ENCODE data around the gene MAMDC2. TPM values are rescaled to one million over a fixed set of nuclear protein-coding genes. Genes with fewer than 3 reads are reported as not detected.

MAMDC2 gene
- total RNA-seq, 6 experiments from 2014 or later = 0.22 to 1.6 (median 0.37) TPM; not detected in 1

DNA sequence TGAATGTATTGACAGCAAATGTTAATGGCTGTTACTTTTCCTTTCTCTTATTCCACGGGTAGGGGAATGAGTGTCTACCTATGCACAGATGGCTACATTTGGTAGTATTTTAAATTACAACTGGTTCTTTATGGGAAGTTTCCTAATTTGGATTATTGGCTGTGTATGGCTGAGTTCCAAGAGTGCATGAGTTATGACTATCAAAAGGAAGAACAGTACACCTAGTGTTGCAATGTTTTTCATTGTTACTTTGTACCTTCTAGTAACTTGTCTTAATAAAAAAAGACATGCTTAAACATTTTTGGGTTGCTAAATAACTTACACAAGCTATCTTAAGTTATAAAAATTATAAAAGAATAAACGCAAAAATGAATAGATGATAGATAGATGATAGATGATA, 35.8 kb upstream of the MAMDC2 start:
- no peaks in the 10 kb centered on the region for H3K27me3 ChIP-seq
- WGBS (ENCODE audit: insufficient coverage, low coverage, low lambda C conversion rate, missing lambda C conversion rate) = 72% methylated on average over 2 of the region's 2 CpGs
- no peaks in the 10 kb centered on the region for H3K9me3 ChIP-seq
- H3K27ac ChIP-seq = no peak overlapping the region
- TF ChIP-seq POLR2A (IDR thresholded peaks at IDR 0.05) = no peak
- TF ChIP-seq, protein P1, sequence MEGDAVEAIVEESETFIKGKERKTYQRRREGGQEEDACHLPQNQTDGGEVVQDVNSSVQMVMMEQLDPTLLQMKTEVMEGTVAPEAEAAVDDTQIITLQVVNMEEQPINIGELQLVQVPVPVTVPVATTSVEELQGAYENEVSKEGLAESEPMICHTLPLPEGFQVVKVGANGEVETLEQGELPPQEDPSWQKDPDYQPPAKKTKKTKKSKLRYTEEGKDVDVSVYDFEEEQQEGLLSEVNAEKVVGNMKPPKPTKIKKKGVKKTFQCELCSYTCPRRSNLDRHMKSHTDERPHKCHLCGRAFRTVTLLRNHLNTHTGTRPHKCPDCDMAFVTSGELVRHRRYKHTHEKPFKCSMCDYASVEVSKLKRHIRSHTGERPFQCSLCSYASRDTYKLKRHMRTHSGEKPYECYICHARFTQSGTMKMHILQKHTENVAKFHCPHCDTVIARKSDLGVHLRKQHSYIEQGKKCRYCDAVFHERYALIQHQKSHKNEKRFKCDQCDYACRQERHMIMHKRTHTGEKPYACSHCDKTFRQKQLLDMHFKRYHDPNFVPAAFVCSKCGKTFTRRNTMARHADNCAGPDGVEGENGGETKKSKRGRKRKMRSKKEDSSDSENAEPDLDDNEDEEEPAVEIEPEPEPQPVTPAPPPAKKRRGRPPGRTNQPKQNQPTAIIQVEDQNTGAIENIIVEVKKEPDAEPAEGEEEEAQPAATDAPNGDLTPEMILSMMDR (IDR thresholded peaks at IDR 0.05) = no peak
- DNase-seq = no peak
- H3K4me3 ChIP-seq = no peak overlapping the region
- H3K4me1 ChIP-seq = no peaks in the 10 kb centered on the region
- ATAC-seq = no peak
- intact Hi-C loops (cut with DNase I) = no loop called here
- no peaks in the 10 kb centered on the region for H3K36me3 ChIP-seq

DNA sequence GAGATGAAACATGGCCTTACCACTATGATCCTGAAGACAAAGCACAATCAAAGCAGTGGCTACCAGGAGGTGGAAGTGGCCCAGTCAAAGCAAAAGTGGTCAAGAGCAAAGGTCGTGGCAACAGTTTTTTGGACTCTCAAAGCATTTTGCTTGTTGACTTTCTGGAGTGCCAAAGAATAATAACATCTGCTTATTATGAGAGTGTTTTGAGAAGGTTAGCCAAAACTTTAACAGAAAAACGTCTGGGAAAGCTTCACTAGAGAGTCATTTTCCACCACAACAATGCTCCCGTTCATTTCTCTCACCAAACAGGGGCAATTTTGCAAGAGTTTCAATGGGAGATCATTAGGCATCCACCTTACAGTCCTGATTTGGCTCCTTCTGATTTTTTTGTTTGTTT, 33.6 kb upstream of the MAMDC2 start:
- no peak for DNase-seq
- H3K4me1 ChIP-seq = no peaks in the 10 kb centered on the region
- H3K36me3 ChIP-seq = no peaks in the 10 kb centered on the region
- no peaks in the 10 kb centered on the region for H3K27me3 ChIP-seq
- H3K4me3 ChIP-seq = no peak overlapping the region
- H3K9me3 ChIP-seq = no peaks in the 10 kb centered on the region
- intact Hi-C loops (cut with DNase I) = no loop called here
- H3K27ac ChIP-seq = no peak overlapping the region
- ATAC-seq = no peak
- 26% methylated on average over 3 of the region's 3 CpGs for WGBS (ENCODE audit: insufficient coverage, low coverage, low lambda C conversion rate, missing lambda C conversion rate)
- TF ChIP-seq, protein P1 (IDR thresholded peaks at IDR 0.05) = no peak
- no peak for TF ChIP-seq POLR2A (IDR thresholded peaks at IDR 0.05)

DNA sequence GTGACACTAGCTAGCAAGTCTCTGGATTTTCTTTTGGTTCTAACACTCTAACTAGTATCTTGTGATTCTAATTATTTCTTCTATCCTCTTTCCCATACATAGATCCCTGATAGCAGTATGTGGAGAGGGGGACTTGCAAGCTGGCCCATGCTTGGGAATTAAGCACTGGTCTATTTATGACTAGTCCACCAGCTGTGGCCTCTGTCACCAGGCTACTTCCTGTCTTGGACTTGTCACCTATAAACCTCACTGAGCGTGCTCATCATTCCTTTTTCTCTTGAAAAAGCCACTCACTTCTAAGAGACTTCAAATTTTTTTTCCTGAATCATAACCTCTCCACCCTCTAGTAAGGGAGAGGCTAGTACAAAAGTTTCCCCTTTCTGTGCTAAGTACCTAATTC, 32.3 kb upstream of the MAMDC2 start:
- WGBS (ENCODE audit: insufficient coverage, low coverage, low lambda C conversion rate, missing lambda C conversion rate) = 53% methylated on average over 1 of the region's 1 CpG
- H3K4me1 ChIP-seq = no peaks in the 10 kb centered on the region
- DNase-seq = no peak
- no peaks in the 10 kb centered on the region for H3K9me3 ChIP-seq
- no peak overlapping the region for H3K4me3 ChIP-seq
- no peak for ATAC-seq
- H3K36me3 ChIP-seq = no peaks in the 10 kb centered on the region
- no peak overlapping the region for H3K27ac ChIP-seq
- intact Hi-C loops (cut with DNase I) = no loop called here
- TF ChIP-seq POLR2A (IDR thresholded peaks at IDR 0.05) = no peak
- TF ChIP-seq, protein P1 (IDR thresholded peaks at IDR 0.05) = no peak
- no peaks in the 10 kb centered on the region for H3K27me3 ChIP-seq

DNA sequence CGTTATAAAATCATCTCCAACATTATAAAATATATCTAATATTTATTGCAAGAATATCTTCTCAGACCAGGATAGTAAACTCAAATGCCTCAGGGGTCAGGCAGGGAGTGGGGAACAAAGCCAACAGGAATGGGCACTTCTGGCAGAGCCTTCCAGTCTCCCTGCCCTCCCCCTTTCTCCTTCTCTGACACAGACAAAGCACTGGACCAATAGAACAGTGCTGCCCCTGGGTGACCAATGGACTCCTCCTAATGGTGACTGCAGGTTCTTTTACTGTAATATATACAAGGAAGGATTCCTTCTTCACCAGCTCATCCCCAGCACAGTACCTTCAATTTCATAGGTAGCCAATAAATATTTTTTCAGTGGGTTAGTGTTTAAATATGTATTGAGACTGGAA, 31.1 kb upstream of the MAMDC2 start:
- Histone ChIP-seq H3K27ac (no peak overlapping the region), H3K4me1 (no peaks in the 10 kb centered on the region), H3K36me3 (no peaks in the 10 kb centered on the region), H3K9me3 (no peaks in the 10 kb centered on the region), H3K27me3 (no peaks in the 10 kb centered on the region), H3K4me3 (no peak overlapping the region)
- WGBS (ENCODE audit: insufficient coverage, low coverage, low lambda C conversion rate, missing lambda C conversion rate) = 71% methylated on average over 1 of the region's 1 CpG
- intact Hi-C loops (cut with DNase I) = no loop called here
- DNase-seq (no peak), ATAC-seq (no peak)
- TF ChIP-seq, protein P1 (IDR thresholded peaks at IDR 0.05) = no peak
- no peak for TF ChIP-seq POLR2A (IDR thresholded peaks at IDR 0.05)

DNA sequence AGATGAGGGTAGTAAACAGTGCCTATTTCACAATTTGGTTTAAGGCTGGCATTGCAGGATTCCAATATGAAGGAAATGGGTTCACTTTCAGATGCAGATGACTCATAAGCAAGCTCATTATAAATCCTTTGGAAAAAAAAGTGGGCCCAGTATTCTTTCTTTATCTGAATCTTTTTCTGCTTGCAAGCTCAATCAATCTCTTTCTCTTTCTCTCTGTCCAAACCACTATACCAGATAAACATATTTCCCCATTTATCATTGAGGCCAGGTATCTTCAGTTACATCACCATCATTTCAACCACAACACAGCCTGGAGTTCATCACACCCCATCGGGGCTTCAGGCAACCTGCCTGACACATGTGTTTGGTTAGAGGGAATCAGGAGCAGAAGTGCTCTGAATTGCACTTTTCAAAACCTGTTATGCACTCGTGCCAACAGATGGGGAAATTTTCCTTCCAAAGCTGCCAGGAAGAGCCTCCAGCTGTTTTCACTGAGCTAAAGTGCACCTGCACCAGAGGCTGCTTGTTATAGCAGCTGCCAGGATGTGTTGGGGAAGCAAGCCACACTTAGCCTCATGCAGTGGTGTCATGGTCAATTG, 30.0 kb upstream of the MAMDC2 start:
- no peaks in the 10 kb centered on the region for H3K27me3 ChIP-seq
- no peaks in the 10 kb centered on the region for H3K4me1 ChIP-seq
- H3K36me3 ChIP-seq = no peaks in the 10 kb centered on the region
- TF ChIP-seq, protein P1 (IDR thresholded peaks at IDR 0.05) = no peak
- no peak for TF ChIP-seq POLR2A (IDR thresholded peaks at IDR 0.05)
- intact Hi-C loops (cut with DNase I) = no loop called here
- ATAC-seq (peak in 1 of 4 donors; percentile 33), DNase-seq (no peak)
- no peak overlapping the region for H3K27ac ChIP-seq
- 38% methylated on average over 1 of the region's 2 CpGs for WGBS (ENCODE audit: insufficient coverage, low coverage, low lambda C conversion rate, missing lambda C conversion rate)
- no peaks in the 10 kb centered on the region for H3K9me3 ChIP-seq
- no peak overlapping the region for H3K4me3 ChIP-seq
